ENCODE measurements around the gene PIGM.

Gene PIGM

GRCh38 chr1:160031365-160032164 is at the start of gene PIGM:
TSS of gene PIGM (minus strand) at chr1:160031990. CDS start at chr1:160031739, 251 bp downstream.
- peak within 1 kb of the TSS; percentile 86 for H3K27ac ChIP-seq
- no peak for TF ChIP-seq CTCF (conservative IDR thresholded peaks at IDR 0.05)

- H3K27ac ChIP-seq, result no peak within 1 kb of the TSS
- TF ChIP-seq CTCF (conservative IDR thresholded peaks at IDR 0.05), result no peak
- no peak for TF ChIP-seq ZFX (IDR thresholded peaks at IDR 0.05)
Measured at GRCh38 chr1:160081261-160081936, 49.6 kb upstream of the PIGM start, which contains the start of gene KCNJ9. TSS of gene KCNJ9 (plus strand) at chr1:160081538. CDS start at chr1:160084031, 2,493 bp downstream.

- H3K27ac ChIP-seq, result no peak overlapping the region
- TF ChIP-seq ZFX (IDR thresholded peaks at IDR 0.05) (no peak), CTCF (conservative IDR thresholded peaks at IDR 0.05) (no peak)
Measured at GRCh38 chr1:160080381-160081100, 48.8 kb upstream of the PIGM start.

GRCh38 chr1:160079448-160079847 is 47.7 kb upstream of the PIGM start:
- TF ChIP-seq CTCF (conservative IDR thresholded peaks at IDR 0.05) (no peak), ZFX (IDR thresholded peaks at IDR 0.05) (no peak)
- no peak overlapping the region for H3K27ac ChIP-seq

- H3K27ac ChIP-seq, result no peak overlapping the region
- TF ChIP-seq ZFX (IDR thresholded peaks at IDR 0.05), result no peak
- peak; percentile 95 for TF ChIP-seq CTCF (conservative IDR thresholded peaks at IDR 0.05)
Measured at GRCh38 chr1:160078512-160079195, 46.9 kb upstream of the PIGM start.

GRCh38 chr1:160077486-160077885 is 45.7 kb upstream of the PIGM start:
- no peak overlapping the region for H3K27ac ChIP-seq
- TF ChIP-seq ZFX (IDR thresholded peaks at IDR 0.05) (no peak), CTCF (conservative IDR thresholded peaks at IDR 0.05) (no peak)

All from C4-2B (cell line).